Tibial nerve (tissue), 4 donors: ENCODE data around the gene FGR. TPM values are rescaled to one million over a fixed set of nuclear protein-coding genes. Genes with fewer than 3 reads are reported as not detected.
"Not testable (repeated sequence)": the region's sequence is repeated elsewhere in the genome, so short reads cannot be mapped to it uniquely, and the experiment has no call there.

ENCODE experiments used
- DNase-seq, 2 donors: peaks; one replicate each; pipeline ENCODE4 v3.0.0-alpha.2; 2019; ENCODE audit warnings: low spot score in 2 of 2
- H3K27ac ChIP-seq, 4 donors: fragments of 200-600 bp; sonication (generic) in 3 of 4; one replicate each; pipeline ENCODE4 v1.5.1; 2017 to 2019; ENCODE audit warnings: mild to moderate bottlenecking in 1 of 4
- H3K27me3 ChIP-seq, 2 donors: fragments of 200-600 bp; sonication (generic) in 1 of 2; one replicate each; pipeline versions ENCODE4 v1.5.1 to v1.6.0; 2017 to 2019
- H3K36me3 ChIP-seq, 3 donors: fragments of 200-600 bp; sonication (generic); one replicate each; pipeline ENCODE4 v1.5.1; 2018 to 2019
- H3K4me1 ChIP-seq, 4 donors: fragments of 200-600 bp; sonication (generic) in 3 of 4; one replicate each; pipeline ENCODE4 v1.5.1; 2017 to 2019
- H3K4me3 ChIP-seq, 4 donors: fragments of 200-600 bp; sonication (generic) in 3 of 4; one replicate each; pipeline ENCODE4 v1.5.1; 2017 to 2019; ENCODE audit warnings: mild to moderate bottlenecking in 1 of 4, moderate library complexity in 1 of 4
- H3K9me3 ChIP-seq, 4 donors: fragments of 200-600 bp; sonication (generic) in 3 of 4; one replicate each; pipeline ENCODE4 v1.5.1; 2017 to 2019
- CTCF ChIP-seq, 5 experiments: fragments of 200-600 bp in 3 of 5; fragments of 450-650 bp in 2 of 5; sonication (generic) in 3 of 5; IDR thresholded peaks; one replicate each; pipeline ENCODE4 v1.5.1; 2016 to 2019; ENCODE audit warnings: antibody characterized with exemption in 5 of 5, mild to moderate bottlenecking in 3 of 5, moderate library complexity in 2 of 5
- EP300 ChIP-seq, 2 donors: sonication (generic); formaldehyde crosslinking; IDR thresholded peaks; one replicate each; pipeline ENCODE4 v1.6.1; 2017; ENCODE audit warnings: antibody characterized with exemption in 2 of 2, mild to moderate bottlenecking in 1 of 2
- POLR2A ChIP-seq, 2 donors: fragments of 450-650 bp; IDR thresholded peaks; one replicate each; pipeline ENCODE4 v1.6.1; 2017; ENCODE audit warnings: antibody characterized with exemption in 2 of 2, mild to moderate bottlenecking in 2 of 2, moderate library complexity in 2 of 2
- WGBS, 2 donors: methylation state at CpG; one replicate each; pipeline ENCODE4 v1.1.5; 2018; 5-methylcytosine and 5-hydroxymethylcytosine counted together
- total RNA-seq, 4 donors: library from RNA; depleted of rRNA; stranded (reverse); fragments of >200 nt; gene quantifications; one replicate each; pipeline ENCODE4 v1.1.0, GENCODE V29; 2016

The FGR gene
- 10 to 100 TPM; 18.4 to 63.9 (median 22.6) TPM for total RNA-seq

GRCh38 chr1:27634985-27635367 lies at the start of gene FGR:
Gene FGR, minus strand, starts transcription at chr1:27635185. Its CDS starts 11,269 bp downstream, at chr1:27623916.
- Histone ChIP-seq H3K36me3 (no peaks in the 10 kb centered on the region), H3K27me3 (peaks cover 0 to 9% of the 10 kb centered on the region in 2 donors), H3K9me3 (no peaks in the 10 kb centered on the region), H3K4me1 (peaks cover 0 to 46% (median 16%) of the 10 kb centered on the region in 4 donors), H3K4me3 (peak within 1 kb of the TSS; percentile 27 to 59 (median 50)), H3K27ac (peak within 1 kb of the TSS; percentile 11 to 78 (median 67))
- DNase-seq: peak in 1 of 2 donors; percentile 24
- TF ChIP-seq CTCF (IDR thresholded peaks at IDR 0.05) (no peak), POLR2A (IDR thresholded peaks at IDR 0.05) (no peak), EP300 (IDR thresholded peaks at IDR 0.05) (no peak)
- WGBS, 2 donors: 40 to 43% methylated on average over 25 to 26 of the region's 28 CpGs

GRCh38 chr1:27684176-27684575 lies 49.2 kb upstream of the FGR start:
- H3K4me3 ChIP-seq: no peak overlapping the region
- WGBS, 2 donors: 84% methylated on average over 2 of the region's 2 CpGs
- H3K27me3 ChIP-seq: no peaks in the 10 kb centered on the region
- H3K36me3 ChIP-seq: no peaks in the 10 kb centered on the region
- no peak overlapping the region for H3K27ac ChIP-seq
- H3K9me3 ChIP-seq: peaks cover 0 to 25% (median 4%) of the 10 kb centered on the region in 4 donors
- TF ChIP-seq EP300 (IDR thresholded peaks at IDR 0.05): no peak
- TF ChIP-seq CTCF (IDR thresholded peaks at IDR 0.05): no peak
- TF ChIP-seq POLR2A (IDR thresholded peaks at IDR 0.05): no peak
- peaks cover 0 to 6% (median 0%) of the 10 kb centered on the region in 4 donors for H3K4me1 ChIP-seq
- DNase-seq: no peak

GRCh38 chr1:27682351-27682944 lies 47.5 kb upstream of the FGR start:
- WGBS, 2 donors: 73 to 76% methylated on average over 5 of the region's 5 CpGs
- no peaks in the 10 kb centered on the region for H3K36me3 ChIP-seq
- TF ChIP-seq CTCF (IDR thresholded peaks at IDR 0.05) (no peak), POLR2A (IDR thresholded peaks at IDR 0.05) (no peak), EP300 (IDR thresholded peaks at IDR 0.05) (no peak)

GRCh38 chr1:27681580-27681979 lies 46.6 kb upstream of the FGR start:
- peaks cover 0 to 25% (median 4%) of the 10 kb centered on the region in 4 donors for H3K9me3 ChIP-seq
- DNase-seq, H3K27me3 ChIP-seq, H3K36me3 ChIP-seq, H3K4me3 ChIP-seq, H3K4me1 ChIP-seq, H3K27ac ChIP-seq: not testable (repeated sequence)
- WGBS, 2 donors: 97% methylated on average over 4 of the region's 4 CpGs

More at GRCh38 chr1:27682351-27682944, 47.5 kb upstream of the FGR start:
- Histone ChIP-seq H3K27ac (no peak overlapping the region), H3K27me3 (no peaks in the 10 kb centered on the region), H3K4me3 (no peak overlapping the region), H3K9me3 (peaks cover 0 to 25% (median 4%) of the 10 kb centered on the region in 4 donors), H3K4me1 (no peaks in the 10 kb centered on the region)
- DNase-seq: no peak

GRCh38 chr1:27680225-27680791 lies 45.3 kb upstream of the FGR start:
- H3K36me3 ChIP-seq, H3K27me3 ChIP-seq, DNase-seq, H3K27ac ChIP-seq, H3K4me3 ChIP-seq, H3K4me1 ChIP-seq: not testable (repeated sequence)
- H3K9me3 ChIP-seq: peaks cover 0 to 25% (median 4%) of the 10 kb centered on the region in 4 donors
- WGBS, 2 donors: 90 to 100% methylated on average over 2 of the region's 2 CpGs

- DNase-seq: no peak
- no peaks in the 10 kb centered on the region for H3K4me1 ChIP-seq
- no peak overlapping the region for H3K27ac ChIP-seq
- peaks cover 0 to 25% (median 4%) of the 10 kb centered on the region in 4 donors for H3K9me3 ChIP-seq
- no peak for TF ChIP-seq POLR2A (IDR thresholded peaks at IDR 0.05)
- no peak for TF ChIP-seq EP300 (IDR thresholded peaks at IDR 0.05)
- no peak for TF ChIP-seq CTCF (IDR thresholded peaks at IDR 0.05)
- H3K36me3 ChIP-seq: no peaks in the 10 kb centered on the region
- H3K4me3 ChIP-seq: no peak overlapping the region
- no peaks in the 10 kb centered on the region for H3K27me3 ChIP-seq
Observed at GRCh38 chr1:27678747-27679146, 43.8 kb upstream of the FGR start.
